Measurements from ENCODE around the gene CST11.
A peak's percentile ranks its signal among the peaks of the same experiment; 100 is the strongest.

The CST11 gene

GRCh38 chr20:23453549-23454543 lies 1.2 kb upstream of the CST11 start:
- DNase-seq, result no peak

DNA sequence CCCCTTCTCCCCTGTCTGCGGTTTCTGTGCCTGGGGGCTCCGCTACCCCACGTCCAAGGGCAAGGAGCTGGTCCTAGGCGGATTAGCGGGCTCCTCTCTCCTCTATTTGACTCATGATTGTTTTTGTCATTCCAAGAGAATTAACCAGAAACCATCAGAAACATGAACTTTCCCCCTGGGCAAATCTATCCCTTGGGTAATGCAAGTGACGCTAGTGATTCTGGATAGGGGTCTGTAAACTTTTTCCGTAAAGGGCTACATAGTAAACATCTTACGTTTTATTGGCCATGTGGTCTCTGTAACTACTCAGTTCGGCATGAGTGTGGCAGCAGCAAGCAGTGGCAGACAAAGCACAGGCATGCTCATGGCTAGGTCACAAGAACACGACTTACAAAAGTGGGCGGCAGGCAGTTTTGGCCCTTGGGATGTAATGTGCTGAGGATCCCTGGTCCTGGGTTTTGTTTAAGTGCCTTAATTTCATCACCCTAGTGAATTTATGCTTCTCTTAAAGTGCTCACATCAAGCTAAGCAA lies 654 bp downstream of the CST11 start:
- no peak for DNase-seq

GRCh38 chr20:23450877-23451276 lies 1.8 kb downstream of the CST11 start:
- DNase-seq, result no peak

DNA sequence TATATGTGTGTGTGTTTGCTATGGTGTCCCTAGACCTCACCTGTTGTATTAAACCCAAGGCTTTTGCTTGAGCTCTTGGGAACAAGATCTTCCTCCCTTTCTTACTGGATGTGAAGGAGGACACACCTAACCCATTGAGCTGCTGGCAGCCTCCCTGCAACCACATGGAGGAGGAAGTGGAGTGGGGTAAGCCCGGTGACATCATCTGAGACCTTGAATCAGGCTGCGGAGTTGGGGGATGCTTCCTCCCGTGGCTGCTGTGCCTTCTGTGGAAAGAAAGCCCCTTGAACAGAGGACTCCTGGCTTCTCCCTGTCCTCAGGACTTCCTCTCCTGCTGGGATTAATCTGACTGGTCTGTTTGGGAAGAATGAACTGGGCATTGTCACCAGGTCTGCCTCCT lies 3.3 kb downstream of the CST11 start:
- DNase-seq, result no peak

DNA sequence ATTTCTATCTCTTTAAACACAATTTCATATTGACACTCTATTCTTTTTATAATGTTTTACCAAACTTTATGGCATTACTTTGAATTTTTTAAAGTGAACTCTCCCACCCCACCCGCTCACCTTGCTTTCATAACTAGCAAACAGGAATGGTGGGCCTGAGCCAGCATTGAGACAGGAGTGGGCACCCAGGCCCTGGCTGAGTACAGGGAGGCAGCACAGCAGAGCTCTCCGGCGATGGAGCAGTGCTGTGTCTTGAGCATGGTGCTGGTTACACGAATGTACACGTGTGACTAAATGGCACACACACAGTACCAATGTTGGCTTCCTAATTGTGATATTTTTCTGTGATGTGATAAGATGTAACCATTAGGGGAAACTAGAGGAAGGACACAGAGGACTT lies 4.5 kb downstream of the CST11 start:
- no peak for DNase-seq

- DNase-seq, result no peak
Observed at GRCh38 chr20:23446505-23446904, 6.2 kb downstream of the CST11 start.

GRCh38 chr20:23445596-23446217 lies 7.0 kb downstream of the CST11 start:
- DNase-seq, result no peak

GRCh38 chr20:23444859-23445258 lies 7.8 kb downstream of the CST11 start:
- DNase-seq, result no peak

DNA sequence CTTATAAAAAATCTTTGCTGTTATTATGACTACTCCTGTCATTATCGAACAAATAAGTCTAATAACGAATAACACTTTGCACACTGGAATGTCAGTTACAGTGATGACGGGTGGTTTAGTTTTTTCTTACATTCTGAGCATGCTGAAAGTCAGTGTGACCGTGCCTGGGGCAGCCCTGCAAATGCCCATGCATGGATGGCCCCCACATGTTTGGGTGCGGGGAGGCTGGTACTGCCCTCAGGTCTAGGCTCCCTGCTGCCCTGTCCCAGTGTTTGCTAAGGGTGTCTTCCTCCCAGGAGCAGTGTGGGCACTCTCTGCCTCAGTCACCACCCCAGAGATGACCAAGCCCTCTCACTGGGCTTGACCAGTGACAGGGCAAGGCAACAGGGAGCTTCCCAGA lies 10.2 kb downstream of the CST11 start:
- no peak for DNase-seq

DNA sequence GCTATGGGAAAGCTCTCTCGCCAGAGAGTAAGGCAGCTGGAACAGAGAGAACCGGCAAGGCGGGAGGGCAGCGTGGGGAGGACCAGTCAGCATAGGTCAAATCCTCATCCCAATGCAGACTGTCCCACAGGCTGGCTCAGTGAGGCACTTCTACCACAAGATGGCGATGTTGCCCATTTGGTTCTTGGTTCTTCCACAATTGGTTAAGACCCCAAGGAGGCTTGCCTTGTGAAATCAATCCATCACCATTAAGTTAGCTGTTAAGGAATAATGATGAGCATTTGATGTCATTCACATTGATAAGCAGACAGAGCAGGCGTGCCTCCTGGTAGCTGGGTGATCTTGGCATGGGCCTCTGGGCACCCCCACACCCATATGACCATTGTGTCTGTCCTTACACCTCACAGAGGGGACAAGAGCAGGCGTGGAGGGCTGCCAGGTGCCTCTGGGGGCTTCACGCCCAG lies 10.8 kb downstream of the CST11 start:
- peak; percentile 63 for DNase-seq

- no peak for DNase-seq
Observed at GRCh38 chr20:23440004-23440403, 12.7 kb downstream of the CST11 start.

DNA sequence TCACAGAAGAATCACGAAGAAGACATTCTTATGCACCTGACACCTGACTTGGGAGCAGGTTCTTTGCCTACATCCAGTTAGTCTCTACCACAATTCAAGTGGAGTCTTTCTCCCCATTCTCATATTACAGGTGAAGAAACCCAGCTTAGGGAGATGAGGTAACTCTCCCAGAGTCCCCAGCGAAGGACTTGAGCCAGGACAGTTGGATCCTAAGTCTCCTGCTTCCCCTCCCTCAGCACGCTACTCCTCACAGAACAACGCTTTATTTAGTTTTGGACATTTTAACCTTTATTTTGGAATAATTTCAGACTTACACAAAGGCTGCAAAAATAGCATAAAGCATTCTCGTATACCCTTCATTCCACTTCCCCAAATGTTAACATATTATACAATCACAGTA lies 14.0 kb downstream of the CST11 start:
- DNase-seq, result no peak

DNA sequence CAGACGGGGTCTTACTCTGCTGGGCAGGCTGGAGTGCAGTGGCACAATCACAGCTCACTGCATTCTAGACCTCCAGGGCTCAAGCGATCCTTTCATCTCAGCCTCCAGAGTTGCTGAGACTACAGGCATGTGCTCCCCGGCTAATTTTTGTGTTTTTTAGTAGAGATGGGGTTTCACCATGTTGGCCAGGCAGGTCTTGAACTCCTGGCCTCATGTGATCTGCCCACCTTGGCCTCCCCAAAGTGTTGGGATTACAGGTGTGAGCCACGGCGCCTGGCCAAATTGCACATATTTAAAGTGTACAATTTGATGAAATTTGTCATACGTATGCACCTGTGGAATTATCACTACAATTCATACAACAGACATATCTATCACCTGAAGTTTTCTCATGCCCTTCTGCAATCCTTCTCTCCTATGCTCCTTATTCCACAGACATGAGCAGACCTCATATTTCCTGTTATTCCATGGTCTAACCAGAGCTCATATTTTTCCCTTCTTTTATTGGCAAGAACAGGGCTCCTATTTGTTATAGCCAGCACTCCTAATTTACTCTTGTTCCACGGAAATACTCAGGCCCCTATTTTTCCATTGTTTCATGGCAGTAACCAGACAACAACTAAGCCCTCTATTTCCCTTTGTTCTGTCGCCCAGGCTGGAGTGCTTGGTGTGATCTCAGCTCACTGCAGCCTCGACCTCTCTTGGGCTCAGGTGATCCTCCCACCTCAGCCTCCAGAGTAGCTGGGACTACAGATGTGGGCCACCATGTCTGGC lies 15.4 kb downstream of the CST11 start:
- no peak for DNase-seq

GRCh38 chr20:23436681-23437080 lies 16.0 kb downstream of the CST11 start:
- DNase-seq, result no peak

DNA sequence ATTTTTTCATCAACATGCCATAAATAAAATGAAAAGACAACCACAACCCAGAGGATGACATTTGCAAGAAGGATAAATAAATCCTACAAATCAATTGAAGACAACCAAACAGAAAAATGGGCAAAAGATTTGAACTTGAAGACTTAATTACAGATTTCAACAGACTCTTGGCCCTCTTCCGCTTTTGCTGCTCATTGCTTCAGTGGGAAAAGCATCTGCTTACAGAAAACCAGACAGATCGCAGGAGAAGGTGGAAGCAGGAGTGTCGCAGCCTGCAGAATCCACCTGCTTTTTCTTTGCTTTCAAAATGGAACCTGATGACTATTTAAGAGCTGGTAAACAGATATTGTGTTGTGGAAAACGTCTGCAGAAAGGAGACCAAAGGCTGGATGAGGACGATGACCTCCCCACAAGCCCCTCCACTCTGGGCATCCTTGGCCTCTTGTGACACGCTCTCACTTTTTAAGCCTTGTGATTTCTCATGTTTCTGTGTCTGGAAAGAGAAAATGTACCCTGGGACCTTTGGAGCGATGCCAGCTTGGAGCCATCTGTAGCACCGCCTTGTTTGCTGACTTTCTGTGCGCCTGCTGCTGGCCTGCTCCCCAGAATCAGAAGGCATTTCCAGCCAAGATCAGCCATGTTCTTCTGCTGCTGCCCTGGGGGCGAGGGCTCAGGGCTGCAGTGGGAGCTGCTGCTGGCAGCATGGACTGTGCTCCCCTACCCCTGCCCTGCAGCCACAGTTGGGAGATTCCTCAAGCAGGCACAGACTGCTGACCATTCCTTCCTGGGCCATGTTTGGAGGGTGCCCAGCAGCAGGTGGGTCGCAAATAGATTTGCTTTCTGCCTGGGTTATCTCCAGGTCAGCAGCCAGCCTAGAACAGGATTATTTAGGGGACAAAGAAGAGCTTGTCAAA lies 16.8 kb downstream of the CST11 start:
- no peak for DNase-seq

- no peak for DNase-seq
Observed at GRCh38 chr20:23434521-23435313, 18.0 kb downstream of the CST11 start.

DNA sequence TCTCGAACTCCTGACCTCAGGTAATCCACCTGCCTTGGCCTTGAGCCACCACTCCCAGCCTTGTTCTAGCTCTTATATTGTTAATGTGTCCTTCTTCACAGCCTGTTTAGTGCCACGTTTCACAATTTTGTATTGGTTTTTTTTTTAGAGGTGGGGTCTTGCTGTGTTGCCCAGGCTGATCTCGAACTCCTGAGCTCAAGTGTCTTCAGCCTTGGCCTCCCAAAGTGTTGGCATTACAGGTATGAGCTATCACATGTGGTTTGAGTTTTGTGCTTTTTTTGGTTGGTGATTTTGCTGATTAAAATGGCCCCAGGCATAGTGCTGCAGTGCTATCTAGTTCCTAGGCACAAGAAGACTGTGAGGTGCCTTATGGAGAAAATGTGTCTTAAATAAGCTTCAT lies 19.0 kb downstream of the CST11 start:
- DNase-seq, result no peak

GRCh38 chr20:23425129-23425528 lies 27.5 kb downstream of the CST11 start:
- DNase-seq, result no peak

DNA sequence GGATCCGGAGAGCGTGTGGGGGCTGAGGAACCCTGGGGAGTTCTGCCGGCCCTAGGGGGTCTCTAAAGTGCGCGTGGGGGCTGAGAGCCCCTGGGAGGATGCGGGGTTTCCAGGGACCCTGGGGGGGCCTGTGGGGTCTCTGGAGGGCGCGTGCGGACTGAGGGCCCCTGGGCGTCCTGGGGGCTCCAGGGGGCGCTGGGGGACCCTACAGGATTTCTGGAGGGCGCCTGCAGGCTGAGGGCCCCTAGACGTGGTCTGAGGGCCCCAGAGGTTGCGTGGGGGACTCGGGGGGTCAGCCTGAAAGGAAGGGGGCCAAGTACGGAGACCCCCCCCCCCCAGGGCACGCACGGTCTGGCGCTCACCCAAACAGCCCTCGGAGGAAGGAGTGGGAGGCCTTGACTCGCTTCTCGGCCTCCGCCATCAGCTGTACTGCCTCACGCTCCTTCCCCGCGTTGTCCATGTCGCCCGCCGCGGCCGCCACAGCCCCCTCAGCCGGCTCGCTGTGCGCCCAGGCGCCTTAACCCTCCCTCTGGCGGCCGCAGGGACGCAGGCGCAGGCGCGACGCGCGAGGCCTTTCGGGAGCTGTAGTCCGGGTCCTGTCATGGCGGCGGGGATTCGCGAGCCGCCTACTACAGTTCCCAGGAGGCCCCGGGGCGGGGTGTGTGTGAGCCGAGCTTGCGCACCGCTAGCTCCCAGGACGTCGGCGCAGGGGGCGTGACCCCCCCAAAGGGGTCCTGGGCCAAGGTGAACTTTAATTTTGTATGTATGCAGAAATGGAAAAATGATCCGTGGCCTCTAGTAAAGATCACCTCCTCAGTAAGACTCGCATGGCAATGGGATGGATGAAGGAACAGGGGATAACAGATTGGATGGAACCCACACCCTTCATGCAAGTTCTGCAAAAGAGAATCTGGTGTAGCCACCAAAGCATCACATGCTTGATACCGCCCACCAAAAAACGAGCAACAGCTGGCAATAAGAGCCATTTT lies 31.4 kb downstream of the CST11 start, which contains the start of gene NAPB:
NAPB (minus strand) TSS at position 546 of the 989 bp plus-strand sequence; CDS start at position 460, 86 bp downstream.
- peak; percentile 91 for DNase-seq

Measured in CD4-positive, alpha-beta T cell treated with Interleukin-4 for 4 hours (primary cell).